CD4-positive, alpha-beta T cell (primary cell): Measurements from ENCODE around the gene OPTC. TPM values are rescaled to one million over a fixed set of nuclear protein-coding genes. Genes with fewer than 3 reads are reported as not detected.

ENCODE experiments used
- ATAC-seq: fragments of 200-7000 bp; cut with Tn5 transposase; one replicate; pipeline ENCODE4 v1.10.0; 2022; ENCODE audit warnings: mild to moderate bottlenecking; ENCODE audit not compliant: poor library complexity
- CTCF ChIA-PET: fragments of 350-600 bp; sonication (Branson Sonifier 250); formaldehyde crosslinking; loops from one replicate; lab custom pipeline; 2021; ENCODE audit warnings: antibody characterized with exemption, inconsistent platforms; lab: Charles Lee
- POLR2A ChIA-PET: fragments of 350-600 bp; sonication (Branson Sonifier 250); formaldehyde crosslinking; loops from one replicate; lab custom pipeline; 2021; ENCODE audit warnings: antibody characterized with exemption, inconsistent platforms; lab: Charles Lee
- DNase-seq, 14 experiments: peaks; one replicate each; pipeline ENCODE4 v3.0.0-alpha.2; 2013 to 2020; ENCODE audit warnings: mixed read lengths in 2 of 14
- H3K27ac ChIP-seq, 2 donors: one replicate each; pipeline versions ENCODE4 v1.5.1 to v1.7.0; 2013; ENCODE audit warnings: low read length in 2 of 2, low read depth in 1 of 2, mild to moderate bottlenecking in 1 of 2
- H3K27me3 ChIP-seq, 2 experiments: 1 replicate in 1 of 2; 2 replicates in 1 of 2; pipeline versions ENCODE4 v1.6.1 to v1.7.0; 2013; ENCODE audit warnings: low read length in 2 of 2, control low read depth in 1 of 2, mild to moderate bottlenecking in 1 of 2, moderate library complexity in 1 of 2; ENCODE audit not compliant: insufficient read depth in 2 of 2, control insufficient read depth in 1 of 2
- H3K36me3 ChIP-seq: one replicate; pipeline ENCODE4 v1.6.1; 2013; ENCODE audit warnings: low read length, control low read depth; ENCODE audit not compliant: insufficient read depth
- H3K4me1 ChIP-seq: one replicate; pipeline ENCODE4 v1.6.1; 2013; ENCODE audit warnings: low read length, control low read depth; ENCODE audit not compliant: insufficient read depth
- H3K4me3 ChIP-seq: one replicate; pipeline ENCODE4 v1.5.1; 2013; ENCODE audit warnings: mild to moderate bottlenecking, low read length, moderate library complexity
- H3K9me3 ChIP-seq, 2 experiments: 1 replicate in 1 of 2; 2 replicates in 1 of 2; pipeline versions ENCODE4 v1.6.1 to v1.7.0; 2013; ENCODE audit warnings: low read length in 2 of 2, mild to moderate bottlenecking in 2 of 2, control low read depth in 1 of 2, moderate library complexity in 1 of 2; ENCODE audit not compliant: control insufficient read depth in 1 of 2, insufficient read depth in 1 of 2
- H3K27ac Mint-ChIP-seq: one replicate; pipeline ENCODE4 v1.8.0; 2020; ENCODE audit warnings: mixed read lengths
- H3K27me3 Mint-ChIP-seq: one replicate; pipeline ENCODE4 v1.8.0; 2021; ENCODE audit warnings: mixed read lengths
- H3K36me3 Mint-ChIP-seq: one replicate; pipeline ENCODE4 v1.8.0; 2021; ENCODE audit warnings: low read depth, mixed read lengths
- H3K4me1 Mint-ChIP-seq: one replicate; pipeline ENCODE4 v1.8.0; 2021; ENCODE audit warnings: low read depth, mixed read lengths
- H3K4me3 Mint-ChIP-seq: one replicate; pipeline ENCODE4 v1.8.0; 2020; ENCODE audit warnings: mild to moderate bottlenecking, mixed read lengths
- H3K9me3 Mint-ChIP-seq: one replicate; pipeline ENCODE4 v1.8.0; 2020; ENCODE audit warnings: mixed read lengths
- intact Hi-C, 2 experiments: fragments of 100-400 bp; cut with DNase I in 1 of 2; cut with micrococcal nuclease in 1 of 2; formaldehyde crosslinking; loops; one replicate each; pipeline versions ENCODE4 v1.15.1 to v1.9.0; 2023 to 2025; cut with DNase I, micrococcal nuclease
- total RNA-seq, 174 experiments: library from RNA in 2 of 174; stranded (reverse) in 2 of 174; gene quantifications; one replicate each; pipeline ENCODE4 v1.2.3 and lab custom pipeline; 2021 to 2026
- TF ChIP-seq, protein P1 (sequence below): fragments of 200-600 bp; IDR thresholded peaks from one replicate; pipeline ENCODE4 v1.8.0; 2022; ENCODE audit warnings: antibody characterized with exemption, mild to moderate bottlenecking

Gene OPTC
- total RNA-seq, 2 experiments from 2014 or later: not detected

- no peak overlapping the region for H3K27ac Mint-ChIP-seq
- CTCF ChIA-PET: no interaction called here
- no peaks in the 10 kb centered on the region for H3K9me3 Mint-ChIP-seq
- no peak overlapping the region for H3K27ac ChIP-seq
- POLR2A ChIA-PET: no interaction called here
- TF ChIP-seq, protein P1, sequence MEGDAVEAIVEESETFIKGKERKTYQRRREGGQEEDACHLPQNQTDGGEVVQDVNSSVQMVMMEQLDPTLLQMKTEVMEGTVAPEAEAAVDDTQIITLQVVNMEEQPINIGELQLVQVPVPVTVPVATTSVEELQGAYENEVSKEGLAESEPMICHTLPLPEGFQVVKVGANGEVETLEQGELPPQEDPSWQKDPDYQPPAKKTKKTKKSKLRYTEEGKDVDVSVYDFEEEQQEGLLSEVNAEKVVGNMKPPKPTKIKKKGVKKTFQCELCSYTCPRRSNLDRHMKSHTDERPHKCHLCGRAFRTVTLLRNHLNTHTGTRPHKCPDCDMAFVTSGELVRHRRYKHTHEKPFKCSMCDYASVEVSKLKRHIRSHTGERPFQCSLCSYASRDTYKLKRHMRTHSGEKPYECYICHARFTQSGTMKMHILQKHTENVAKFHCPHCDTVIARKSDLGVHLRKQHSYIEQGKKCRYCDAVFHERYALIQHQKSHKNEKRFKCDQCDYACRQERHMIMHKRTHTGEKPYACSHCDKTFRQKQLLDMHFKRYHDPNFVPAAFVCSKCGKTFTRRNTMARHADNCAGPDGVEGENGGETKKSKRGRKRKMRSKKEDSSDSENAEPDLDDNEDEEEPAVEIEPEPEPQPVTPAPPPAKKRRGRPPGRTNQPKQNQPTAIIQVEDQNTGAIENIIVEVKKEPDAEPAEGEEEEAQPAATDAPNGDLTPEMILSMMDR: no peak
- H3K36me3 Mint-ChIP-seq: no peaks in the 10 kb centered on the region
- no peak overlapping the region for H3K4me3 ChIP-seq
- no peak for DNase-seq
- H3K27me3 Mint-ChIP-seq: no peaks in the 10 kb centered on the region
- H3K27me3 ChIP-seq: no peaks in the 10 kb centered on the region
- H3K4me1 Mint-ChIP-seq: peaks cover 7% of the 10 kb centered on the region
- ATAC-seq: no peak
- no peaks in the 10 kb centered on the region for H3K36me3 ChIP-seq
- intact Hi-C loops: loop anchor here in 1 of 2 experiments (10.0 kb wide), 1 partner anchor 46 kb away; no protein-coding TSS in a partner anchor
- H3K4me1 ChIP-seq: peaks cover 6% of the 10 kb centered on the region
- H3K9me3 ChIP-seq: no peaks in the 10 kb centered on the region
- H3K4me3 Mint-ChIP-seq: no peak overlapping the region
Observed at GRCh38 chr1:203528976-203529835, 35.3 kb downstream of the OPTC start.

- TF ChIP-seq, protein P1: no peak
- Mint-ChIP-seq H3K27ac (no peak overlapping the region), H3K27me3 (no peaks in the 10 kb centered on the region), H3K9me3 (no peaks in the 10 kb centered on the region), H3K4me3 (no peak overlapping the region), H3K36me3 (no peaks in the 10 kb centered on the region), H3K4me1 (peaks cover 7% of the 10 kb centered on the region)
- no peaks in the 10 kb centered on the region for H3K27me3 ChIP-seq
- ATAC-seq (no peak), DNase-seq (no peak)
- no peak overlapping the region for H3K4me3 ChIP-seq
- CTCF ChIA-PET: no interaction called here
- no peak overlapping the region for H3K27ac ChIP-seq
- H3K36me3 ChIP-seq: no peaks in the 10 kb centered on the region
- H3K9me3 ChIP-seq: no peaks in the 10 kb centered on the region
- POLR2A ChIA-PET: no interaction called here
- H3K4me1 ChIP-seq: peaks cover 6% of the 10 kb centered on the region
- intact Hi-C loops: no loop called here
Observed at GRCh38 chr1:203531063-203531462, 37.1 kb downstream of the OPTC start.

GRCh38 chr1:203534012-203534411 is 40.1 kb downstream of the OPTC start:
- Mint-ChIP-seq H3K27me3 (no peaks in the 10 kb centered on the region), H3K4me3 (no peak overlapping the region), H3K27ac (no peak overlapping the region), H3K36me3 (no peaks in the 10 kb centered on the region), H3K4me1 (peaks cover 7% of the 10 kb centered on the region), H3K9me3 (no peaks in the 10 kb centered on the region)
- TF ChIP-seq, protein P1: no peak
- Histone ChIP-seq H3K4me1 (peaks cover 4% of the 10 kb centered on the region), H3K27ac (no peak overlapping the region), H3K4me3 (no peak overlapping the region), H3K36me3 (no peaks in the 10 kb centered on the region), H3K9me3 (no peaks in the 10 kb centered on the region), H3K27me3 (no peaks in the 10 kb centered on the region)
- intact Hi-C loops: no loop called here
- ChIA-PET POLR2A (no interaction called here), CTCF (no interaction called here)
- ATAC-seq: no peak
- DNase-seq: no peak
